Inflammatory macrophage (primary cell): ENCODE data around the gene SLC35A3.
"Not testable (repeated sequence)": the region's sequence is repeated elsewhere in the genome, so short reads cannot be mapped to it uniquely, and the experiment has no call there.

Experiments used
- DNase-seq, 2 donors: peaks; one replicate each; pipeline ENCODE4 v3.0.0-alpha.2; 2020 to 2022

Gene SLC35A3

GRCh38 chr1:99975529-99975928 lies 5.7 kb downstream of the SLC35A3 start:
- DNase-seq: no peak

GRCh38 chr1:99977326-99977725 lies 7.5 kb downstream of the SLC35A3 start:
- not testable (repeated sequence) for DNase-seq

- no peak for DNase-seq
These were observed 8.4 kb downstream of the SLC35A3 start for GRCh38 chr1:99978218-99978617.

GRCh38 chr1:99979091-99979490 lies 9.3 kb downstream of the SLC35A3 start:
- no peak for DNase-seq

- no peak for DNase-seq
These were observed 11.1 kb downstream of the SLC35A3 start for GRCh38 chr1:99980928-99981327.

- no peak for DNase-seq
These were observed 16.9 kb downstream of the SLC35A3 start for GRCh38 chr1:99986656-99987225.

- no peak for DNase-seq
These were observed 18.5 kb downstream of the SLC35A3 start for GRCh38 chr1:99988210-99988765.

- no peak for DNase-seq
These were observed 22.4 kb downstream of the SLC35A3 start for GRCh38 chr1:99992044-99992722.

- no peak for DNase-seq
These were observed 23.1 kb downstream of the SLC35A3 start for GRCh38 chr1:99992760-99993467.

- no peak for DNase-seq
These were observed 23.7 kb downstream of the SLC35A3 start for GRCh38 chr1:99993468-99993845.

GRCh38 chr1:99994496-99994895 lies 24.7 kb downstream of the SLC35A3 start:
- DNase-seq: no peak

GRCh38 chr1:99996951-99997350 lies 27.2 kb downstream of the SLC35A3 start:
- DNase-seq: no peak

GRCh38 chr1:100001462-100001861 lies 31.7 kb downstream of the SLC35A3 start:
- DNase-seq: no peak

- DNase-seq: no peak
These were observed 35.6 kb downstream of the SLC35A3 start for GRCh38 chr1:100005424-100005823.

- DNase-seq: no peak
These were observed 36.9 kb downstream of the SLC35A3 start for GRCh38 chr1:100006688-100007087.

- no peak for DNase-seq
These were observed 39.7 kb downstream of the SLC35A3 start for GRCh38 chr1:100009458-100009857.

- no peak for DNase-seq
These were observed 41.0 kb downstream of the SLC35A3 start for GRCh38 chr1:100010804-100011203.

- DNase-seq: no peak
These were observed 49.4 kb downstream of the SLC35A3 start for GRCh38 chr1:100019220-100019619.

GRCh38 chr1:100023482-100023881 lies 53.7 kb downstream of the SLC35A3 start:
- DNase-seq: no peak

- DNase-seq: no peak
These were observed 57.4 kb downstream of the SLC35A3 start for GRCh38 chr1:100027212-100027611.

GRCh38 chr1:100028765-100029164 lies 59.0 kb downstream of the SLC35A3 start:
- no peak for DNase-seq

GRCh38 chr1:100034470-100034869 lies 64.7 kb downstream of the SLC35A3 start:
- DNase-seq: no peak

- no peak for DNase-seq
These were observed 65.4 kb downstream of the SLC35A3 start for GRCh38 chr1:100035214-100035613.
